Neutrophil (primary cell): ENCODE results near the gene IL31.

Source experiments
- H3K27ac ChIP-seq: fragments of 200-600 bp; sonication (generic); 2 replicates; pipeline ENCODE4 v1.5.1; 2016; ENCODE audit warnings: mild to moderate bottlenecking, moderate library complexity
- H3K27me3 ChIP-seq: fragments of 200-600 bp; sonication (generic); 2 replicates; pipeline ENCODE4 v1.6.0; 2016; ENCODE audit warnings: mild to moderate bottlenecking
- H3K36me3 ChIP-seq: fragments of 200-600 bp; sonication (generic); 2 replicates; pipeline ENCODE4 v1.5.1; 2017
- H3K4me1 ChIP-seq, 2 experiments: fragments of 200-600 bp in 1 of 2; sonication (generic) in 1 of 2; 1 replicate in 1 of 2; 2 replicates in 1 of 2; pipeline versions ENCODE4 v1.5.1 to v1.6.1; 2013 to 2016; ENCODE audit warnings: low read depth in 1 of 2, low read length in 1 of 2, mild to moderate bottlenecking in 1 of 2, moderate library complexity in 1 of 2; ENCODE audit not compliant: control insufficient read depth in 1 of 2, insufficient read depth in 1 of 2
- H3K4me3 ChIP-seq, 2 experiments: fragments of 200-600 bp in 1 of 2; sonication (generic) in 1 of 2; 1 replicate in 1 of 2; 2 replicates in 1 of 2; pipeline ENCODE4 v1.5.1; 2013 to 2016; ENCODE audit warnings: low read depth in 1 of 2, low read length in 1 of 2, mild to moderate bottlenecking in 1 of 2, moderate library complexity in 1 of 2
- H3K9me3 ChIP-seq: fragments of 200-600 bp; sonication (generic); 2 replicates; pipeline ENCODE4 v1.5.1; 2016
- TF ChIP-seq, protein P1 (sequence below): fragments of 200-600 bp; sonication (generic); IDR thresholded peaks from 2 replicates; pipeline ENCODE4 v1.5.1; 2016; ENCODE audit warnings: antibody characterized with exemption

Gene IL31

DNA sequence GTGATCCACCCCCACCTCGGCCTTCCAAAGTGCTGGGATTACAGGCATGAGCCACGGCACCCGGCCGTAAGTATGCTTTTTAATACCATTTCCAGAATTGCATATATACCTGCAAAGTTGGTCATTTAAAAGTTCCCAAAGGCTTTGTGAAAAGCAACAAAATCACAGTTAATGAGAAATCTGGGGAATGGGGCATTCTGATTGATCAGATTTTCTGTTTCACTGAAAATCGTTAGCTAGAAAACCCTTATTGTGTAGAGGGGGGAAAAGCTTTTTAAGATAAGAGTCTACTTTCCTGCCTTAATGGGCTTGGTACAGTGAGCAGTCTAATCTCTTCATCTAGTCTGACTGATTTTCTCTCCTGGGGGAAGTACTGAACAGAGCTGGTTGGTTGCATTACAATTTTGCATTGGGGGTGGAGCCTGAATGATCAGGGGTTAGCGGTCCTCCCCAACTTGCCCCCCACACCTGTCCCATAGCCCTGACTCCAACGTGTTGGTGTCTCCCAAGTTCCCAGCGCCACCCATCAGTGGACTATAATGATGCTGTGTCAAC is 23.8 kb downstream of the IL31 start:
- H3K27ac ChIP-seq, result no peak overlapping the region
- no peak overlapping the region for H3K4me3 ChIP-seq
- no peaks in the 10 kb centered on the region for H3K36me3 ChIP-seq
- H3K9me3 ChIP-seq, result no peaks in the 10 kb centered on the region
- TF ChIP-seq, protein P1, sequence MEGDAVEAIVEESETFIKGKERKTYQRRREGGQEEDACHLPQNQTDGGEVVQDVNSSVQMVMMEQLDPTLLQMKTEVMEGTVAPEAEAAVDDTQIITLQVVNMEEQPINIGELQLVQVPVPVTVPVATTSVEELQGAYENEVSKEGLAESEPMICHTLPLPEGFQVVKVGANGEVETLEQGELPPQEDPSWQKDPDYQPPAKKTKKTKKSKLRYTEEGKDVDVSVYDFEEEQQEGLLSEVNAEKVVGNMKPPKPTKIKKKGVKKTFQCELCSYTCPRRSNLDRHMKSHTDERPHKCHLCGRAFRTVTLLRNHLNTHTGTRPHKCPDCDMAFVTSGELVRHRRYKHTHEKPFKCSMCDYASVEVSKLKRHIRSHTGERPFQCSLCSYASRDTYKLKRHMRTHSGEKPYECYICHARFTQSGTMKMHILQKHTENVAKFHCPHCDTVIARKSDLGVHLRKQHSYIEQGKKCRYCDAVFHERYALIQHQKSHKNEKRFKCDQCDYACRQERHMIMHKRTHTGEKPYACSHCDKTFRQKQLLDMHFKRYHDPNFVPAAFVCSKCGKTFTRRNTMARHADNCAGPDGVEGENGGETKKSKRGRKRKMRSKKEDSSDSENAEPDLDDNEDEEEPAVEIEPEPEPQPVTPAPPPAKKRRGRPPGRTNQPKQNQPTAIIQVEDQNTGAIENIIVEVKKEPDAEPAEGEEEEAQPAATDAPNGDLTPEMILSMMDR, result no peak
- peaks cover 2% of the 10 kb centered on the region for H3K27me3 ChIP-seq
- no peaks in the 10 kb centered on the region for H3K4me1 ChIP-seq

DNA sequence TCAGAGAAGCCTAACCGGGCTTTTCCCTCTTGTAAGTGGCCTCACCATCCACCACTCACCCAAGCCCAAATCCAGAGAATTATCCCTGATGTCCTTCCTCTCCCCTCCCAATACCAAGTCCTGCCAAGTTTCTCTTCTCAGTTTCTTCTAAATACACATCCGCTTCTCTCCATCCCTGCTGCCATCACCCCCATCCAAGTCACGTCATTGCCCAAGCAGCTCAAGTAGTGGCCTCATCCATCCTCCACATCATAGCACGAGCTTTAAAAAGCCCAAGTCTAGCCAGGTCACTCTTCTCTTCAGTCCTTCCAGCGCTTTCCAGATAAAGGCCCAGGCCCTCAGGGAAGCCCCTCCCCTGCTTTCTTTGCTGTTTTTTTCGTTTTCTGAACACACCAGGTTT is 25.4 kb downstream of the IL31 start:
- TF ChIP-seq, protein P1, result no peak
- peaks cover 3% of the 10 kb centered on the region for H3K36me3 ChIP-seq
- H3K9me3 ChIP-seq, result no peaks in the 10 kb centered on the region
- no peak overlapping the region for H3K4me3 ChIP-seq
- H3K4me1 ChIP-seq, result no peaks in the 10 kb centered on the region
- no peak overlapping the region for H3K27ac ChIP-seq
- peaks cover 2% of the 10 kb centered on the region for H3K27me3 ChIP-seq

DNA sequence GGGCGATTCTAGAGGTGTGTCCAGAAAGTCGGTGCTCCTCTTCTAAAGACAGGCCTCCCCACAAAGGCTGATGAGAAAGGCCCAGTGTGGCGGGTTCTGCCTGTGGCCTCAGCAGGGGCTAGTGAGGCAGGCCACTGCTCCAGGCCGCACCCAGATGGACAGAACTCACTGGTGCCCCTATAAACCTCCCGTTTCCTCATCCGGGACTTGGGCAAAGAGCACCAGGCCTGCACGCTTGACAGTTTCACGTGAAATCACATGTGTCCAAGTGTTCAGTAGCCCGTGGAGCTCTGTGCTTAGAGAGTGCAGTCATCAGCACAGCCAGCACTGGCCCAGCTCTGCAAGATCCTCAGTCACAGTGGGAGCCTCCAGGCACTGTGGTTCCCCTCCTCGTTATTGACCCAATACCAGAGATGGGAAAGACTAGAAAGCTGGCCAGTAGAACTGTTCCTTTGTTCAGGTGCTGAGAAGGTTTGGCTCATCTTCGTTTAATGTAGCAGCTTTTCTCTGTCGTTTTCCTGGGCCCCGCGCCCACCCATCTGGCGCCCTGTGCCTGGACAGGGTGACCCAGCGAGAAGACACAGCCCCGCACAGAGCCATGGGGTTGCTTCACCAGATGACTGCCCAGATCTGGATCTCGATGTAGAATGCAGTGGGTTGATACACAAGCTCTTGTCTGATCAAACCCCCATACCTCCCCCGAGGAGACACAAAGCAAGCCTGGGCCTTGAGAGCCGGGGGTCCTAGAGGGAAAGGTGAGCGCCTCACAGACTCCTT is 26.3 kb downstream of the IL31 start:
- H3K27me3 ChIP-seq, result peaks cover under 1% of the 10 kb centered on the region
- H3K36me3 ChIP-seq, result peaks cover 12% of the 10 kb centered on the region
- H3K4me3 ChIP-seq, result no peak overlapping the region
- TF ChIP-seq, protein P1, result no peak
- no peaks in the 10 kb centered on the region for H3K9me3 ChIP-seq
- H3K4me1 ChIP-seq, result no peaks in the 10 kb centered on the region
- H3K27ac ChIP-seq, result no peak overlapping the region

DNA sequence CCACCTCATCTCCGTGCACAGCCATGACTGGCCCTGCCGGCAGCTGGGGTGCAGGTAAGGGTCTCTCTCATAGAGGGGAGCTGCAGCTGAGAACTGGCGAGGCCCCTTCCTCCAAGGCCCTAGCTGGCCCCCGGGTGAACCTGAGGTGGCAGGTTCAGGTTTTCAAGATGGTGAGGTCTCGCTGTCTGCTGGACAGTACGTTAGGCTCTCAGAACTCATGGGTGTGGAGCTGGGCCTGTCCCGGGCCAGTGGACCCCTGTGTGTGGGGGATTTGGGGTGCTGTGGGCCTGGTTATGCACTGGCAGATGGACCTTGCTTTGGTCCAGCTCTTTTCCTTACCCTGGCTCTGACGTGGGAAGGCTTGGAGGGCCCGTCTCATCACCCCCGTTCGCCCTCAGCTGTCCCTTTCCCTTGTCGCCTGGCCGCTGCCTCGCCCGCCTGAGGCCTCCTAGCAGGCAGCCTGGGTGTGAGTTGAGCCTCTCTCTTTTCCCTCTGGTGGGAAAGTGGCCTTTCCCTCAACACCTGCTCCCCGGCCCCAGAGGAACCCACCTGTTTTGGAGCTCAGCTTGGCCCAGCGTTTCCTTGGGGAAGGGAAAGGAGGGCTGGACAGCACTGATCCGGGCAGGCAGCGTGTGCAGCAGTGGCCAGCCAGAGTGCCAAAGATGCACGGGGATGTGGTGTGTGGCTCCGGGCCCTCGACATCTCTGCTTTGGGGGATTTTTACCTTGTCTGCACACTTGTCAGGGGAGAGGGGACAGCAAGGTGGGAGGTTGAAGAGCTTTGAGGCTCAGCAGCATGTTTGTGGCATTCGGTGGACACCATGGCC is 28.3 kb downstream of the IL31 start:
- no peak overlapping the region for H3K4me3 ChIP-seq
- H3K4me1 ChIP-seq, result no peaks in the 10 kb centered on the region
- TF ChIP-seq, protein P1, result no peak
- H3K27ac ChIP-seq, result no peak overlapping the region
- no peaks in the 10 kb centered on the region for H3K9me3 ChIP-seq
- H3K36me3 ChIP-seq, result peaks cover 32% of the 10 kb centered on the region
- no peaks in the 10 kb centered on the region for H3K27me3 ChIP-seq

DNA sequence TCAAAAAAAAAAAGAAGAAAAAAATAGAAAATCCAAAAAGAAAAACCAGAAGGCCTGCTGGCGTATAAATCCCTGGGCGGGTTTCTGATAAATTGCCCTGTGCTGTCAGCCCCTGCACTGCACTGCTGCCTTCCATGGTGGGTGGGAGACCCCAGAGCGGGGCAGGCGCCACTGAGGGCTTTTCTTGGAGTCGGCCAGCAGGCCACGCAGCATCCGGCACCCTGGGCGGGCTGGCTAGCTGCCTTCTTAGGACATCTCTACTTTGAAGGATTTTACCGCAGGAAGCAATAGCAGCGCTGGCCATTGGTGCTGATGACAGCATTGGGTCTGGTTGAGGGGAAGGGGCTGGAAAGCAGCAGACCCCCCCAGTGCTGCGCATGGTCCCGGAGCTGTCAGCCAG is 29.1 kb downstream of the IL31 start:
- peaks cover 40% of the 10 kb centered on the region for H3K36me3 ChIP-seq
- no peak overlapping the region for H3K27ac ChIP-seq
- H3K4me1 ChIP-seq, result no peaks in the 10 kb centered on the region
- H3K4me3 ChIP-seq, result no peak overlapping the region
- H3K27me3 ChIP-seq, result no peaks in the 10 kb centered on the region
- no peaks in the 10 kb centered on the region for H3K9me3 ChIP-seq
- TF ChIP-seq, protein P1, result no peak
